GM12878 (cell line): ENCODE data around the gene TOPORS.

ENCODE experiments used
- EP300 ChIP-seq, 2 experiments: fragments of 150-350 bp in 1 of 2; IDR thresholded peaks; 2 replicates each; pipeline ENCODE4 v1.6.1; 2011 to 2012; ENCODE audit warnings: low read depth in 2 of 2, low read length in 2 of 2, borderline replicate concordance in 1 of 2, improper control_type of control experiment in 1 of 2, inconsistent platforms in 1 of 2; ENCODE audit not compliant: control insufficient read depth in 1 of 2
- JUNB ChIP-seq: IDR thresholded peaks from 2 replicates; pipeline ENCODE4 v1.6.1; 2016; ENCODE audit warnings: antibody characterized with exemption, mild to moderate bottlenecking
- POU2F2 ChIP-seq: IDR thresholded peaks from 3 replicates; pipeline ENCODE4 v1.6.1; 2011; ENCODE audit warnings: low read depth, mild to moderate bottlenecking, low read length, borderline replicate concordance
- RFX5 ChIP-seq: IDR thresholded peaks from 2 replicates; pipeline ENCODE4 v1.6.1; 2011; ENCODE audit warnings: low read depth, low read length, improper control_type of control experiment

GRCh38 chr9:32577316-32577715 lies 24.9 kb upstream of the TOPORS start:
- TF ChIP-seq RFX5 (no peak), JUNB (no peak), EP300 (IDR thresholded peaks at IDR 0.05; ENCODE audit: borderline replicate concordance in 1 of 2, control insufficient read depth in 1 of 2, low read depth in 2 of 2, low read length in 2 of 2) (no peak), POU2F2 (no peak)
